Hepatocyte (in vitro differentiated cells): ENCODE results near the gene XPO4. TPM values are rescaled to one million over a fixed set of nuclear protein-coding genes. Genes with fewer than 3 reads are reported as not detected.

Source experiments
- DNase-seq: peaks from one replicate; pipeline ENCODE4 v3.0.0-alpha.2; 2016; ENCODE audit warnings: low spot score
- H2AFZ ChIP-seq: fragments of 200-600 bp; sonication (generic); 2 replicates; pipeline ENCODE4 v1.6.0; 2016; ENCODE audit warnings: antibody characterized with exemption, mild to moderate bottlenecking
- H3K27ac ChIP-seq: fragments of 200-600 bp; sonication (generic); 2 replicates; pipeline ENCODE4 v1.5.1; 2016; ENCODE audit warnings: mild to moderate bottlenecking
- H3K27me3 ChIP-seq: fragments of 200-600 bp; sonication (generic); 2 replicates; pipeline ENCODE4 v1.6.1; 2016
- H3K36me3 ChIP-seq: fragments of 200-600 bp; sonication (generic); replicated peaks from 2 replicates; pipeline ENCODE4 v1.5.1; 2016; ENCODE audit warnings: low read depth; ENCODE audit not compliant: insufficient read depth
- H3K4me1 ChIP-seq: fragments of 200-600 bp; sonication (generic); 2 replicates; pipeline ENCODE4 v1.5.1; 2016; ENCODE audit warnings: mild to moderate bottlenecking, moderate library complexity; ENCODE audit not compliant: insufficient read depth
- H3K4me2 ChIP-seq: fragments of 200-600 bp; sonication (generic); 2 replicates; pipeline ENCODE4 v1.6.0; 2016
- H3K4me3 ChIP-seq: fragments of 200-600 bp; sonication (generic); 2 replicates; pipeline ENCODE4 v1.5.1; 2016; ENCODE audit warnings: mild to moderate bottlenecking
- H3K79me2 ChIP-seq: fragments of 200-600 bp; sonication (generic); 2 replicates; pipeline ENCODE4 v1.6.0; 2017; ENCODE audit warnings: mild to moderate bottlenecking
- H3K9me2 ChIP-seq: fragments of 200-600 bp; sonication (generic); replicated peaks from 2 replicates; pipeline ENCODE4 v1.6.0; 2017; ENCODE audit warnings: mild to moderate bottlenecking; ENCODE audit not compliant: insufficient read depth
- H3K9me3 ChIP-seq: fragments of 200-600 bp; sonication (generic); 2 replicates; pipeline ENCODE4 v1.5.1; 2016; ENCODE audit warnings: low read depth, mild to moderate bottlenecking
- H4K20me1 ChIP-seq: fragments of 200-600 bp; sonication (generic); 2 replicates; pipeline ENCODE4 v1.6.0; 2016; ENCODE audit warnings: mild to moderate bottlenecking; ENCODE audit not compliant: insufficient read depth, poor library complexity, severe bottlenecking
- CTCF ChIP-seq: fragments of 200-600 bp; sonication (generic); IDR thresholded peaks from 2 replicates; pipeline ENCODE4 v1.5.1; 2016; ENCODE audit warnings: antibody characterized with exemption, mild to moderate bottlenecking; ENCODE audit not compliant: poor library complexity
- EZH2 ChIP-seq: fragments of 200-600 bp; sonication (generic); IDR thresholded peaks from 2 replicates; pipeline ENCODE4 v1.6.1; 2016; ENCODE audit warnings: antibody characterized with exemption, mild to moderate bottlenecking, borderline replicate concordance
- EZH2phosphoT487 ChIP-seq: fragments of 200-600 bp; sonication (generic); IDR thresholded peaks from one replicate; pipeline ENCODE4 v1.6.1; 2018; ENCODE audit warnings: antibody characterized with exemption, mild to moderate bottlenecking, low read depth, moderate library complexity; ENCODE audit not compliant: unreplicated experiment, severe bottlenecking
- WGBS: methylation state at CpG from one replicate; pipeline ENCODE4 v1.1.6; 2016; ENCODE audit warnings: low lambda C conversion rate; ENCODE audit errors: missing lambda C conversion rate; 5-methylcytosine and 5-hydroxymethylcytosine counted together
- polyA plus RNA-seq: library from polyadenylated mRNA; unstranded; fragments of >200 nt; fragmentation: Nextera tagmentation; extraction: Ambion mirVana; gene quantifications from 2 replicates; pipeline ENCODE4 v1.2.1, GENCODE V29; 2016
- total RNA-seq: library from RNA; depleted of rRNA; stranded (reverse); fragments of >200 nt; gene quantifications from 2 replicates; pipeline ENCODE4 v1.2.3, GENCODE V29; 2014

The XPO4 gene
- total and polyA plus RNA-seq, 2 experiments from 2014 or later = 3.4 to 20.7 TPM

- Histone ChIP-seq H3K27ac (no peak overlapping the region), H3K4me1 (no peaks in the 10 kb centered on the region), H4K20me1 (no peaks in the 10 kb centered on the region), H3K79me2 (no peaks in the 10 kb centered on the region), H3K27me3 (no peaks in the 10 kb centered on the region), H3K9me2 (no peaks in the 10 kb centered on the region), H2AFZ (no peak overlapping the region), H3K4me3 (no peak overlapping the region), H3K9me3 (no peaks in the 10 kb centered on the region), H3K36me3 (peaks cover 6% of the 10 kb centered on the region), H3K4me2 (no peak overlapping the region)
- 93% methylated on average over 5 of the region's 5 CpGs for WGBS
- no peak for TF ChIP-seq CTCF
- TF ChIP-seq EZH2phosphoT487 = no peak
- TF ChIP-seq EZH2 = no peak
- no peak for DNase-seq
Measured at GRCh38 chr13:20787180-20787579, 115.4 kb downstream of the XPO4 start.

GRCh38 chr13:20782116-20782708 lies 120.3 kb downstream of the XPO4 start:
- no peaks in the 10 kb centered on the region for H4K20me1 ChIP-seq
- no peaks in the 10 kb centered on the region for H3K9me3 ChIP-seq
- WGBS = 89% methylated on average over 3 of the region's 3 CpGs

GRCh38 chr13:20780317-20780716 lies 122.2 kb downstream of the XPO4 start:
- Histone ChIP-seq H3K27ac (no peak overlapping the region), H4K20me1 (no peaks in the 10 kb centered on the region)

More at GRCh38 chr13:20782116-20782708, 120.3 kb downstream of the XPO4 start:
- no peaks in the 10 kb centered on the region for H3K27me3 ChIP-seq
- no peak overlapping the region for H3K4me3 ChIP-seq
- DNase-seq = no peak
- H3K4me1 ChIP-seq = no peaks in the 10 kb centered on the region
- no peaks in the 10 kb centered on the region for H3K9me2 ChIP-seq
- H3K27ac ChIP-seq = no peak overlapping the region
- H3K4me2 ChIP-seq = no peak overlapping the region
- no peaks in the 10 kb centered on the region for H3K36me3 ChIP-seq
- TF ChIP-seq EZH2phosphoT487 = no peak
- H2AFZ ChIP-seq = no peak overlapping the region
- H3K79me2 ChIP-seq = no peaks in the 10 kb centered on the region

More at GRCh38 chr13:20780317-20780716, 122.2 kb downstream of the XPO4 start:
- Histone ChIP-seq H3K4me3 (no peak overlapping the region), H2AFZ (no peak overlapping the region), H3K4me1 (no peaks in the 10 kb centered on the region), H3K36me3 (no peaks in the 10 kb centered on the region), H3K4me2 (no peak overlapping the region), H3K9me3 (no peaks in the 10 kb centered on the region), H3K79me2 (no peaks in the 10 kb centered on the region), H3K27me3 (no peaks in the 10 kb centered on the region), H3K9me2 (no peaks in the 10 kb centered on the region)
- DNase-seq = no peak
- 88% methylated on average over 1 of the region's 1 CpG for WGBS
- TF ChIP-seq CTCF (no peak), EZH2 (no peak), EZH2phosphoT487 (no peak)
